Ovary (tissue), 3 donors: ENCODE measurements around the gene RPL36A.

Experiments
- CTCF ChIP-seq, 3 donors: fragments of 450-650 bp in 2 of 3; fragments of 200-600 bp in 1 of 3; IDR thresholded peaks; one replicate each; pipeline versions ENCODE4 v1.5.1 to v1.8.0; 2016 to 2022; ENCODE audit warnings: antibody characterized with exemption in 3 of 3, mild to moderate bottlenecking in 1 of 3
- POLR2A ChIP-seq: fragments of 450-650 bp; IDR thresholded peaks from one replicate; pipeline ENCODE4 v1.6.1; 2017; ENCODE audit warnings: antibody characterized with exemption, mild to moderate bottlenecking, moderate library complexity
- donor health status: DM: no; HTN: no; CAD: no.

- peak; percentile 56 to 74 (median 59) for TF ChIP-seq CTCF (IDR thresholded peaks at IDR 0.05)
- no peak for TF ChIP-seq POLR2A
Observed at GRCh38 chrX:101415180-101416145, 24.7 kb downstream of the RPL36A start.
